ENCODE data around the gene DDR1. TPM values are rescaled to one million over a fixed set of nuclear protein-coding genes. Genes with fewer than 3 reads are reported as not detected.
"Not testable (repeated sequence)": the region's sequence is repeated elsewhere in the genome, so short reads cannot be mapped to it uniquely, and the experiment has no call there.

The DDR1 gene
- total RNA-seq, 1 experiment from 2014 or later = 108 TPM

GRCh38 chr6:30918670-30919069 lies 34.4 kb downstream of the DDR1 start:
- ATAC-seq (no peak), DNase-seq (no peak)
- CTCF ChIA-PET = interaction anchor here (0.6 kb wide), 1 partner anchor 152 kb away, joined by 3 read pairs; no protein-coding TSS in a partner anchor
- Histone ChIP-seq H3K79me2 (ENCODE audit: low read length) (peaks cover 11% of the 10 kb centered on the region), H3F3A (ENCODE audit: low read length, unreplicated experiment) (no peaks in the 10 kb centered on the region), H3K27ac (ENCODE audit: low read length) (no peak overlapping the region), H3K36me3 (ENCODE audit: low read depth, low read length) (peaks cover 24% of the 10 kb centered on the region), H2AFZ (ENCODE audit: low read length) (no peak overlapping the region), H3K4me3 (ENCODE audit: low read length) (no peak overlapping the region), H3K4me2 (ENCODE audit: low read length) (no peak overlapping the region), H3K27me3 (ENCODE audit: low read length) (no peaks in the 10 kb centered on the region), H4K20me1 (ENCODE audit: low read length) (no peaks in the 10 kb centered on the region), H3K4me1 (ENCODE audit: insufficient read depth, low read length) (peaks cover 46% of the 10 kb centered on the region), H3K9ac (ENCODE audit: low read length) (no peak overlapping the region), H3K9me2 (replicated peaks; ENCODE audit: low read length) (no peaks in the 10 kb centered on the region), H3K9me3 (ENCODE audit: low read length) (no peaks in the 10 kb centered on the region)
- BruUV-seq (replicated peaks) = no TSS peak
- intact Hi-C loops (cut with micrococcal nuclease) = no loop called here
- POLR2A ChIA-PET (ENCODE audit: unreplicated experiment) = no interaction called here
- no peak for TF ChIP-seq EZH2 (IDR thresholded peaks at IDR 0.05; ENCODE audit: low read length, unreplicated experiment)
- TF ChIP-seq, protein P1, sequence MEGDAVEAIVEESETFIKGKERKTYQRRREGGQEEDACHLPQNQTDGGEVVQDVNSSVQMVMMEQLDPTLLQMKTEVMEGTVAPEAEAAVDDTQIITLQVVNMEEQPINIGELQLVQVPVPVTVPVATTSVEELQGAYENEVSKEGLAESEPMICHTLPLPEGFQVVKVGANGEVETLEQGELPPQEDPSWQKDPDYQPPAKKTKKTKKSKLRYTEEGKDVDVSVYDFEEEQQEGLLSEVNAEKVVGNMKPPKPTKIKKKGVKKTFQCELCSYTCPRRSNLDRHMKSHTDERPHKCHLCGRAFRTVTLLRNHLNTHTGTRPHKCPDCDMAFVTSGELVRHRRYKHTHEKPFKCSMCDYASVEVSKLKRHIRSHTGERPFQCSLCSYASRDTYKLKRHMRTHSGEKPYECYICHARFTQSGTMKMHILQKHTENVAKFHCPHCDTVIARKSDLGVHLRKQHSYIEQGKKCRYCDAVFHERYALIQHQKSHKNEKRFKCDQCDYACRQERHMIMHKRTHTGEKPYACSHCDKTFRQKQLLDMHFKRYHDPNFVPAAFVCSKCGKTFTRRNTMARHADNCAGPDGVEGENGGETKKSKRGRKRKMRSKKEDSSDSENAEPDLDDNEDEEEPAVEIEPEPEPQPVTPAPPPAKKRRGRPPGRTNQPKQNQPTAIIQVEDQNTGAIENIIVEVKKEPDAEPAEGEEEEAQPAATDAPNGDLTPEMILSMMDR (conservative IDR thresholded peaks at IDR 0.05; ENCODE audit: low read depth, low read length) = no peak
- TF ChIP-seq EZH2phosphoT487 (IDR thresholded peaks at IDR 0.05; ENCODE audit: borderline replicate concordance, low read length) = no peak

- peak overlapping the region; percentile 1; the same call in 1 of the 2 replicates for H3K4me3 ChIP-seq (ENCODE audit: low read length)
- H3K27me3 ChIP-seq (ENCODE audit: low read length) = no peaks in the 10 kb centered on the region
- H4K20me1 ChIP-seq (ENCODE audit: low read length) = no peaks in the 10 kb centered on the region
- POLR2A ChIA-PET (ENCODE audit: unreplicated experiment) = interaction anchor here (0.5 kb wide), 1 partner anchor 132 kb away, joined by 3 read pairs; no protein-coding TSS in a partner anchor
- H2AFZ ChIP-seq (ENCODE audit: low read length) = no peak overlapping the region
- ATAC-seq (peak; percentile 82), DNase-seq (peak; percentile 77)
- intact Hi-C loops (cut with micrococcal nuclease) = no loop called here
- H3K27ac ChIP-seq (ENCODE audit: low read length) = peak overlapping the region; percentile 53
- peak overlapping the region; percentile 63 for H3K4me2 ChIP-seq (ENCODE audit: low read length)
- H3K4me1 ChIP-seq (ENCODE audit: insufficient read depth, low read length) = peaks cover 38% of the 10 kb centered on the region
- peaks cover 41% of the 10 kb centered on the region for H3K36me3 ChIP-seq (ENCODE audit: low read depth, low read length)
- CTCF ChIA-PET = interaction anchor here (1.6 kb wide), 1 partner anchor 148 kb away, joined by 9 read pairs; no protein-coding TSS in a partner anchor
- no peaks in the 10 kb centered on the region for H3F3A ChIP-seq (ENCODE audit: low read length, unreplicated experiment)
- H3K9me3 ChIP-seq (ENCODE audit: low read length) = no peaks in the 10 kb centered on the region
- BruUV-seq (replicated peaks) = no TSS peak
- no peak overlapping the region for H3K9ac ChIP-seq (ENCODE audit: low read length)
- H3K9me2 ChIP-seq (replicated peaks; ENCODE audit: low read length) = no peaks in the 10 kb centered on the region
- TF ChIP-seq, protein P1 (conservative IDR thresholded peaks at IDR 0.05; ENCODE audit: low read depth, low read length) = peak; percentile 40
- no peak for TF ChIP-seq EZH2 (IDR thresholded peaks at IDR 0.05; ENCODE audit: low read length, unreplicated experiment)
- H3K79me2 ChIP-seq (ENCODE audit: low read length) = peaks cover 8% of the 10 kb centered on the region; the same call in 1 of the 2 replicates
These were observed 38.1 kb downstream of the DDR1 start for GRCh38 chr6:30922447-30922852.

GRCh38 chr6:30924040-30924627 lies 39.8 kb downstream of the DDR1 start:
- intact Hi-C loops (cut with micrococcal nuclease); CTCF ChIA-PET; POLR2A ChIA-PET (ENCODE audit: unreplicated experiment): not testable (repeated sequence)

More at GRCh38 chr6:30924040-30924627, 39.8 kb downstream of the DDR1 start:
- not testable (repeated sequence) for H3K4me3 ChIP-seq (ENCODE audit: low read length); BruUV-seq (replicated peaks); H3K9ac ChIP-seq (ENCODE audit: low read length); H4K20me1 ChIP-seq (ENCODE audit: low read length); H3K27ac ChIP-seq (ENCODE audit: low read length); H3K79me2 ChIP-seq (ENCODE audit: low read length); H3K9me2 ChIP-seq (replicated peaks; ENCODE audit: low read length); ATAC-seq; DNase-seq; H3K27me3 ChIP-seq (ENCODE audit: low read length); H3K9me3 ChIP-seq (ENCODE audit: low read length); H3K4me2 ChIP-seq (ENCODE audit: low read length); H3F3A ChIP-seq (ENCODE audit: low read length, unreplicated experiment); H2AFZ ChIP-seq (ENCODE audit: low read length)
- H3K36me3 ChIP-seq (ENCODE audit: low read depth, low read length) = peaks cover 48% of the 10 kb centered on the region
- H3K4me1 ChIP-seq (ENCODE audit: insufficient read depth, low read length) = peaks cover 38% of the 10 kb centered on the region

All from PC-3 (cell line).